ENCODE results near the gene TMPRSS13. TPM values are rescaled to one million over a fixed set of nuclear protein-coding genes. Genes with fewer than 3 reads are reported as not detected.

The TMPRSS13 gene
- total and polyA plus RNA-seq, 2 of the 13 experiments (the other 11 are each of a cell fraction or from before 2014, with no cell fraction given), result not detected

- ChIA-PET POLR2A (no interaction called here), CTCF (ENCODE audit: low intra/inter-chr PET ratio, low total read pairs) (no interaction called here)
- Histone ChIP-seq H3K4me3 (replicated peaks in 1 of 3; ENCODE audit: insufficient read depth in 1 of 3, low read depth in 2 of 3, low read length in 3 of 3) (no peak overlapping the region), H3K4me1 (ENCODE audit: insufficient read depth, low read length) (0 out of 2 replicates have a peak, but pooled peaks cover 6% of the 10 kb centered on the region), H3K79me2 (ENCODE audit: insufficient read depth, low read length) (no peaks in the 10 kb centered on the region), H4K20me1 (ENCODE audit: insufficient read depth, low read length) (no peaks in the 10 kb centered on the region), H3K27me3 (ENCODE audit: control insufficient read depth in 1 of 2, insufficient read depth in 2 of 2, low read length in 2 of 2) (peaks cover 3 to 19% of the 10 kb centered on the region in 2 experiments; a peak in 2 of 5 replicates), H3K27ac (ENCODE audit: extremely low read length, insufficient read depth, low read length) (no peak overlapping the region), H3K4me2 (ENCODE audit: low read depth, low read length) (no peak overlapping the region), H2AFZ (ENCODE audit: low read length) (no peak overlapping the region), H3K9ac (ENCODE audit: insufficient read depth, low read depth, low read length) (no peak overlapping the region), H3K36me3 (replicated peaks in 1 of 2; ENCODE audit: control insufficient read depth in 1 of 2, insufficient read depth in 2 of 2, low read length in 2 of 2) (no peaks in the 10 kb centered on the region), H3K9me3 (ENCODE audit: low read length) (no peaks in the 10 kb centered on the region)
- no TSS peak for BruUV-seq (replicated peaks)
- DNase-seq (ENCODE audit: low spot score) (no peak), ATAC-seq (no peak), FAIRE-seq (no peak)
- WGBS (ENCODE audit: low lambda C conversion rate), result 25% methylated on average over 3 of the region's 3 CpGs
- intact Hi-C loops (cut with micrococcal nuclease; ENCODE audit: unreplicated experiment), result no loop called here
- in situ Hi-C loops (cut with HindIII; ENCODE audit: extremely low pct_ligation_motif_present, low pct_unique_long_range_greater_than_20kb), result no loop called here
- TF ChIP-seq PTBP1 (IDR thresholded peaks at IDR 0.05; ENCODE audit: low read depth, low read length, poor library complexity, severe bottlenecking) (no peak), ZNF30 (CRISPR knock-in tag; IDR thresholded peaks at IDR 0.05) (no peak), CREB1 (IDR thresholded peaks at IDR 0.05) (no peak), CREB1 (CRISPR knock-in tag; IDR thresholded peaks at IDR 0.05) (no peak), CSRNP2 (CRISPR knock-in tag; conservative IDR thresholded peaks at IDR 0.05; ENCODE audit: low read depth) (no peak), ZMYM2 (CRISPR knock-in tag; IDR thresholded peaks at IDR 0.05) (no peak), POGZ (CRISPR knock-in tag; IDR thresholded peaks at IDR 0.05) (no peak), ZNF354B (CRISPR knock-in tag; IDR thresholded peaks at IDR 0.05) (no peak), RARA (CRISPR knock-in tag; IDR thresholded peaks at IDR 0.05) (no peak), GABPB1 (CRISPR knock-in tag; IDR thresholded peaks at IDR 0.05) (no peak), DNMT1 (CRISPR knock-in tag; IDR thresholded peaks at IDR 0.05) (no peak)
Measured at GRCh38 chr11:117953024-117953671, 23.9 kb upstream of the TMPRSS13 start.

Data from HepG2 (cell line).